ENCODE measurements around the gene FAM50A.

Gene FAM50A

GRCh38 chrX:154460326-154460725 is 16.4 kb downstream of the FAM50A start:
- H3K4me3 ChIP-seq (ENCODE audit: low read depth, low read length) = no peak overlapping the region
- DNase-seq (ENCODE audit: low read depth) = no peak
- no peak for TF ChIP-seq CTCF (IDR thresholded peaks at IDR 0.05; ENCODE audit: control insufficient read depth, extremely low read depth, insufficient read depth)

- TF ChIP-seq CTCF (IDR thresholded peaks at IDR 0.05; ENCODE audit: control insufficient read depth, extremely low read depth, insufficient read depth) = no peak
- no peak for DNase-seq (ENCODE audit: low read depth)
- H3K4me3 ChIP-seq (ENCODE audit: low read depth, low read length) = no peak overlapping the region
Observed at GRCh38 chrX:154462396-154462795, 18.5 kb downstream of the FAM50A start.

GRCh38 chrX:154463611-154464220 is 19.8 kb downstream of the FAM50A start:
- no peak overlapping the region for H3K4me3 ChIP-seq (ENCODE audit: low read depth, low read length)
- TF ChIP-seq CTCF (IDR thresholded peaks at IDR 0.05; ENCODE audit: control insufficient read depth, extremely low read depth, insufficient read depth) = no peak
- no peak for DNase-seq (ENCODE audit: low read depth)

- no peak for TF ChIP-seq CTCF (IDR thresholded peaks at IDR 0.05; ENCODE audit: control insufficient read depth, extremely low read depth, insufficient read depth)
- no peak for DNase-seq (ENCODE audit: low read depth)
- no peak overlapping the region for H3K4me3 ChIP-seq (ENCODE audit: low read depth, low read length)
Observed at GRCh38 chrX:154464806-154465365, 20.9 kb downstream of the FAM50A start.

GRCh38 chrX:154465601-154466000 is 21.7 kb downstream of the FAM50A start:
- DNase-seq (ENCODE audit: low read depth) = no peak
- no peak overlapping the region for H3K4me3 ChIP-seq (ENCODE audit: low read depth, low read length)
- TF ChIP-seq CTCF (IDR thresholded peaks at IDR 0.05; ENCODE audit: control insufficient read depth, extremely low read depth, insufficient read depth) = no peak

GRCh38 chrX:154466036-154466435 is 22.1 kb downstream of the FAM50A start:
- no peak for DNase-seq (ENCODE audit: low read depth)
- H3K4me3 ChIP-seq (ENCODE audit: low read depth, low read length) = no peak overlapping the region
- no peak for TF ChIP-seq CTCF (IDR thresholded peaks at IDR 0.05; ENCODE audit: control insufficient read depth, extremely low read depth, insufficient read depth)

GRCh38 chrX:154466907-154467306 is 23.0 kb downstream of the FAM50A start:
- no peak for DNase-seq (ENCODE audit: low read depth)
- H3K4me3 ChIP-seq (ENCODE audit: low read depth, low read length) = no peak overlapping the region
- no peak for TF ChIP-seq CTCF (IDR thresholded peaks at IDR 0.05; ENCODE audit: control insufficient read depth, extremely low read depth, insufficient read depth)
